Glutamatergic neuron (in vitro differentiated cells): ENCODE measurements around the gene FAM118A. TPM values are rescaled to one million over a fixed set of nuclear protein-coding genes. Genes with fewer than 3 reads are reported as not detected.
A peak's percentile ranks its signal among the peaks of the same experiment; 100 is the strongest.

Source experiments
- DNase-seq: peaks from one replicate; pipeline ENCODE4 v3.0.0; 2022
- H3K27ac Mint-ChIP-seq: one replicate; pipeline ENCODE4 v1.8.0; 2020; ENCODE audit warnings: mild to moderate bottlenecking, mixed read lengths, inconsistent platforms; ENCODE audit not compliant: unreplicated experiment
- H3K27me3 Mint-ChIP-seq: one replicate; pipeline ENCODE4 v1.8.0; 2020; ENCODE audit warnings: mild to moderate bottlenecking, moderate library complexity, mixed read lengths, inconsistent platforms; ENCODE audit not compliant: unreplicated experiment
- H3K36me3 Mint-ChIP-seq: one replicate; pipeline ENCODE4 v1.8.0; 2020; ENCODE audit warnings: mild to moderate bottlenecking, mixed read lengths, inconsistent platforms; ENCODE audit not compliant: unreplicated experiment
- H3K4me1 Mint-ChIP-seq: one replicate; pipeline ENCODE4 v1.8.0; 2020; ENCODE audit warnings: mild to moderate bottlenecking, low read depth, mixed read lengths, inconsistent platforms; ENCODE audit not compliant: unreplicated experiment
- H3K4me3 Mint-ChIP-seq: one replicate; pipeline ENCODE4 v1.8.0; 2020; ENCODE audit warnings: mild to moderate bottlenecking, mixed read lengths, inconsistent platforms; ENCODE audit not compliant: unreplicated experiment
- H3K9me3 Mint-ChIP-seq: one replicate; pipeline ENCODE4 v1.8.0; 2020; ENCODE audit warnings: mild to moderate bottlenecking, moderate library complexity, mixed read lengths, inconsistent platforms; ENCODE audit not compliant: unreplicated experiment
- total RNA-seq: library from RNA; stranded (reverse); fragmentation: NEBNext Ultra II Directional; extraction: Animal tissue kit (Norgen Biotek cat#: 25700); gene quantifications from one replicate; pipeline ENCODE4 v1.2.1, GENCODE V29; 2021; ENCODE audit not compliant: unreplicated experiment
- TF ChIP-seq, protein P1 (sequence below): fragments of 200-600 bp; sonication (generic); IDR thresholded peaks from one replicate; pipeline ENCODE4 v1.5.0; 2021; ENCODE audit not compliant: partially characterized antibody, unreplicated experiment

FAM118A gene
- total RNA-seq, 1 donor from 2014 or later: 28.0 TPM

DNA sequence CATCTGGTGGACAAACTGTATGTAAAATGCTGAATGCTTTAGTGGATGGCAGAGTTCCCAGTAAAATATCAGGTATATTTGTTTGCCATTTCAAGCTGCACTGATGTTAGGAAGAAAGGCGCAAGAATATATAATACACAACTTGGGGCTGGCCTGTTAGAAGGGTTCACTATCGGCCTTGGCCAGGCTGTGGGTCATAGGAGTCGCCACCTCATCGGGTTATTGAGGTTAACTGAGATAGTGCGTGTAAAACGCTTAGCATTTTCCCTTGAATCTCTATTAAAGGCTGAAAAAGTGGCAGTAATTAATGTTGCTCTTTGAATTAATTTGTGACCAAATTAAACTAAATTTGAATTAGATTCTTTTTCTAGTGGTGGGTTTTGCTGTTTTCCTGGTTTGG lies 5.1 kb downstream of the FAM118A start:
- TF ChIP-seq, protein P1, sequence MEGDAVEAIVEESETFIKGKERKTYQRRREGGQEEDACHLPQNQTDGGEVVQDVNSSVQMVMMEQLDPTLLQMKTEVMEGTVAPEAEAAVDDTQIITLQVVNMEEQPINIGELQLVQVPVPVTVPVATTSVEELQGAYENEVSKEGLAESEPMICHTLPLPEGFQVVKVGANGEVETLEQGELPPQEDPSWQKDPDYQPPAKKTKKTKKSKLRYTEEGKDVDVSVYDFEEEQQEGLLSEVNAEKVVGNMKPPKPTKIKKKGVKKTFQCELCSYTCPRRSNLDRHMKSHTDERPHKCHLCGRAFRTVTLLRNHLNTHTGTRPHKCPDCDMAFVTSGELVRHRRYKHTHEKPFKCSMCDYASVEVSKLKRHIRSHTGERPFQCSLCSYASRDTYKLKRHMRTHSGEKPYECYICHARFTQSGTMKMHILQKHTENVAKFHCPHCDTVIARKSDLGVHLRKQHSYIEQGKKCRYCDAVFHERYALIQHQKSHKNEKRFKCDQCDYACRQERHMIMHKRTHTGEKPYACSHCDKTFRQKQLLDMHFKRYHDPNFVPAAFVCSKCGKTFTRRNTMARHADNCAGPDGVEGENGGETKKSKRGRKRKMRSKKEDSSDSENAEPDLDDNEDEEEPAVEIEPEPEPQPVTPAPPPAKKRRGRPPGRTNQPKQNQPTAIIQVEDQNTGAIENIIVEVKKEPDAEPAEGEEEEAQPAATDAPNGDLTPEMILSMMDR: no peak
- peaks cover 3% of the 10 kb centered on the region for H3K27me3 Mint-ChIP-seq
- peaks cover 17% of the 10 kb centered on the region for H3K4me1 Mint-ChIP-seq
- H3K27ac Mint-ChIP-seq: no peak overlapping the region
- H3K9me3 Mint-ChIP-seq: peaks cover 6% of the 10 kb centered on the region
- H3K36me3 Mint-ChIP-seq: no peaks in the 10 kb centered on the region
- H3K4me3 Mint-ChIP-seq: no peak overlapping the region
- no peak for DNase-seq

DNA sequence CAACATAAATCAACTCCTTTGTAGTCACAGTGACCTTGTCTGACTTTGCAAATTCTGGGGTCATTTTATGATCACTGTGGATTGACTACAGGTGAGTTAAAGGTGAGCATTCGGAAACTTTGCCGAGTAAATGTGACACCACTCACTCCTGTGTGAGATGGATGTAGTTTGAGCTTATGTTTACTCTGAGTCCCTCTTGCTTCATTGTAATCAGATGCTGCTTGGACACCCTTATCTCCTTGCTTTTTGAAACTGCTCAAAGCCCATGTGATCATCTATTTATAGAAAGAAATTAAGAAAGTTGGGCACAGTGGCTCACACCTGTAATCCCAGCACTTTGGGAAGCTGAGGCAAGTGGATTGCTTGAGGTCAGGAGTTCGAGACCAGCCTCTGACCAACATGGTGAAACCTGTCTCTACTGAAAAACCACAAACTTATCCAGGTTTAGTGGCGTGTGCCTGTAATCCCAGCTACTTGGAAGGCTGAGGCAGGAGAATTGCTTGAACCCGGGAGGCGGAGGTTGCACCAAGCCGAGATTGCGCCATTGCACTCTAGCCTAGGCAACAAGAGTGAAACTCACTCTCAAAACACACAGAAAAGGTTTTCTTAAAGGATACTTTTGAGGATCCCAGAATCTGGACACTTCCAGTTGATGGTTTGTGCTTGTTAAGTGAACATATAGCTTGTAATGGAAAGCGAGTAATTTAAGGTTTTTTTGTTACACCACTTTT lies 7.2 kb downstream of the FAM118A start:
- no peak overlapping the region for H3K27ac Mint-ChIP-seq
- H3K36me3 Mint-ChIP-seq: no peaks in the 10 kb centered on the region
- H3K9me3 Mint-ChIP-seq: no peaks in the 10 kb centered on the region
- no peak overlapping the region for H3K4me3 Mint-ChIP-seq
- DNase-seq: no peak
- no peaks in the 10 kb centered on the region for H3K27me3 Mint-ChIP-seq
- H3K4me1 Mint-ChIP-seq: peaks cover 17% of the 10 kb centered on the region
- TF ChIP-seq, protein P1: no peak

DNA sequence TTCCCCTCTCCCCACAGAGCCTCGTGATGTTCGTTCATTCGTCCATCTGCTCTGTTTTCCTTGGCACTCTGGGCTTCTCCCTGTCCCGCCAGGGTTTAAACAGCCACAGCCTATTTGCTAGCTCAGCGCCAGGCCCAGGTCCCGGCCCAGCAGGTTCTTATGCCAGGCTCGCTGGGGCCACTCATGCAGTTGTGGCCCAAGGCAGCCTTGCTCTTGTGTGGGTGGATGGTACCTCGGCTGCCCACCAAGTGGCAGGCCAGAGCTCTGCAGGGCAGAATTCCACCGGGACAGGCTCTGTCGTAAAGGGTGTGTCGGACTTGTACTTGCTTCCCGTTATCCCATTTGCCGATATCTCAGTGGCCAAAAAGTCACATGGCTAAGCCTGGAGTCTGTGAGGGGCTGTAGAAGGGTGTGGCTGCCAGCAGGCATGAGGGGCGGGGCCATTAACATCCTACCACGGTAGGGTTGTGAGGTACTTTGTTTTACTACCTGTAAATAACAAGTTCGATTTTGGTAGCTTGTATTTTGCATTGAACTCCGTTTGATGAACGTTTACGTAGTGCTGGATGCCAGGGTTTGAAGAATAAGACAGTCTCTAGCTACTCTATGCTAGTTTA lies 7.9 kb downstream of the FAM118A start:
- peak; percentile 58 for DNase-seq
- TF ChIP-seq, protein P1: no peak
- no peaks in the 10 kb centered on the region for H3K9me3 Mint-ChIP-seq
- peaks cover 17% of the 10 kb centered on the region for H3K4me1 Mint-ChIP-seq
- H3K27ac Mint-ChIP-seq: no peak overlapping the region
- peaks cover 1% of the 10 kb centered on the region for H3K27me3 Mint-ChIP-seq
- no peaks in the 10 kb centered on the region for H3K36me3 Mint-ChIP-seq
- no peak overlapping the region for H3K4me3 Mint-ChIP-seq

DNA sequence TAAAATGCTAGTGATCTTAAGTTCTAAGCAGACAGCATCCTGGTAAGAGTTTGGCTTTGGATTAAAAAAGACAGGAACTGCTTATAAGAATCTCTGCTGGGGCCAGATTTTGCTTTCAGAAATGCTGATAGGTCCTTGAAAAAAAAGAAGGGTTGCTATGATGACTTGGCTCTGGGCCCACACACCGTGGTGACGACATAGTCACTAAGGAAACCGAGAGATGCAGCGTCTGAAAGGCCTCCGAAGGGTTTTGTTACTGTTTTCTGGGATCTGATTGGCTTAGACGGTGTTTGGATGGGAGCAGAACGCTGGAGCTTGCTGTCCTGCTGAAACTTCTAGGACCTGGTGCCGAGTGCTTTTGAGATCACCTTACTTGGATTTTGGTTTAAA lies 8.4 kb downstream of the FAM118A start:
- DNase-seq: no peak
- H3K27me3 Mint-ChIP-seq: peaks cover 1% of the 10 kb centered on the region
- peaks cover 17% of the 10 kb centered on the region for H3K4me1 Mint-ChIP-seq
- no peaks in the 10 kb centered on the region for H3K36me3 Mint-ChIP-seq
- no peak overlapping the region for H3K4me3 Mint-ChIP-seq
- H3K9me3 Mint-ChIP-seq: no peaks in the 10 kb centered on the region
- H3K27ac Mint-ChIP-seq: no peak overlapping the region
- TF ChIP-seq, protein P1: no peak
